ENCODE data around the gene GRIFIN. TPM values are rescaled to one million over a fixed set of nuclear protein-coding genes. Genes with fewer than 3 reads are reported as not detected.

Gene GRIFIN
- total RNA-seq, 4 donors from 2014 or later: not detected

DNA sequence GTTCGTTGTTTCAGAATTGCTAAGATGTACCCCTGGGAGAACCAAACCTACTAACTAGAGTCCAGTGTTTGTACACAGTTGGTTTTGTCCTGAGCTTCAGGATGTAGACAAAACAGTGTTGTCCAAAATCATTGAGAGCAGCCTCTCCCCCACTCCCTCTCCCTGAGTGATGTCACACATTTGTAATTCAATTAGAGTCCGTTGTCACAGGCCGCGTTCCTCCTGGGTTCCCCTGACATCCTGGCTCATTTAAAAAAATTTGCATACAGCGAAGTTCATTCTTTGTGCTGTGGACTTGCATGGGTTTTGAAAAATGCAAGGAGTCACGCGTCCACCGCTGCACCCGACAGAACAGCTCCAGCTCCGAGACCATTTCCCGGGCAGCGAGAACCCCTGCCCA lies 10.3 kb downstream of the GRIFIN start:
- intact Hi-C loops (cut with DNase I): no loop called here
- Histone ChIP-seq H3K27ac (no peak overlapping the region), H3K4me3 (no peak overlapping the region), H3K36me3 (no peaks in the 10 kb centered on the region), H3K9me3 (no peaks in the 10 kb centered on the region), H3K27me3 (peaks cover 0 to 25% (median 0%) of the 10 kb centered on the region in 4 donors), H3K4me1 (peaks cover 0 to 10% (median 2%) of the 10 kb centered on the region in 3 donors)
- no peak for TF ChIP-seq POLR2A (IDR thresholded peaks at IDR 0.05)
- TF ChIP-seq, protein P1, sequence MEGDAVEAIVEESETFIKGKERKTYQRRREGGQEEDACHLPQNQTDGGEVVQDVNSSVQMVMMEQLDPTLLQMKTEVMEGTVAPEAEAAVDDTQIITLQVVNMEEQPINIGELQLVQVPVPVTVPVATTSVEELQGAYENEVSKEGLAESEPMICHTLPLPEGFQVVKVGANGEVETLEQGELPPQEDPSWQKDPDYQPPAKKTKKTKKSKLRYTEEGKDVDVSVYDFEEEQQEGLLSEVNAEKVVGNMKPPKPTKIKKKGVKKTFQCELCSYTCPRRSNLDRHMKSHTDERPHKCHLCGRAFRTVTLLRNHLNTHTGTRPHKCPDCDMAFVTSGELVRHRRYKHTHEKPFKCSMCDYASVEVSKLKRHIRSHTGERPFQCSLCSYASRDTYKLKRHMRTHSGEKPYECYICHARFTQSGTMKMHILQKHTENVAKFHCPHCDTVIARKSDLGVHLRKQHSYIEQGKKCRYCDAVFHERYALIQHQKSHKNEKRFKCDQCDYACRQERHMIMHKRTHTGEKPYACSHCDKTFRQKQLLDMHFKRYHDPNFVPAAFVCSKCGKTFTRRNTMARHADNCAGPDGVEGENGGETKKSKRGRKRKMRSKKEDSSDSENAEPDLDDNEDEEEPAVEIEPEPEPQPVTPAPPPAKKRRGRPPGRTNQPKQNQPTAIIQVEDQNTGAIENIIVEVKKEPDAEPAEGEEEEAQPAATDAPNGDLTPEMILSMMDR (IDR thresholded peaks at IDR 0.05): no peak
- no peak for DNase-seq
- WGBS, 2 donors: 81 to 82% methylated on average over 9 to 12 of the region's 12 CpGs

DNA sequence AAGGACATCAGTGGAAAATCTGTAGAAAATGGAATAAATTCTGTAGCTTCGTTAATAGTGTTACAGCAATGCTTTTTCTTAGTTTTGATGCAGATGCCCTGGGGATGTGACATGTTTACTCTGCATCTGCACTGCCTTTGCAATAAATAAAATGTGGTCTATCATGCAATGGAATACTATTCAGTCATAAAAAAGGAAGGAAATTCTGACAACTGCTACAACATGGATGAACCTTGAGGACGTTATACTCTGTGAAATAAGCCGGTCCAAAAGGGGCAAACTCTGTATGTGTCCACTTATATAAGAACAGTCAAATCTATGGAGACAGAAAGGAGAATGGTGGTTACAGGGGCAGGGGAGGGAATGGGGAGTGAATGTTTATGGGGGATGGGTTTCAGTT lies 13.5 kb downstream of the GRIFIN start:
- intact Hi-C loops (cut with DNase I): no loop called here
- 77 to 91% methylated on average over 3 of the region's 3 CpGs for WGBS, 2 donors
- H3K36me3 ChIP-seq: no peaks in the 10 kb centered on the region
- no peaks in the 10 kb centered on the region for H3K9me3 ChIP-seq
- H3K4me3 ChIP-seq: no peak overlapping the region
- TF ChIP-seq, protein P1 (IDR thresholded peaks at IDR 0.05): no peak
- no peak for TF ChIP-seq POLR2A (IDR thresholded peaks at IDR 0.05)
- H3K27ac ChIP-seq: no peak overlapping the region
- peaks cover 0 to 6% (median 0%) of the 10 kb centered on the region in 3 donors for H3K4me1 ChIP-seq
- DNase-seq: no peak
- peaks cover 0 to 4% (median 0%) of the 10 kb centered on the region in 4 donors for H3K27me3 ChIP-seq

DNA sequence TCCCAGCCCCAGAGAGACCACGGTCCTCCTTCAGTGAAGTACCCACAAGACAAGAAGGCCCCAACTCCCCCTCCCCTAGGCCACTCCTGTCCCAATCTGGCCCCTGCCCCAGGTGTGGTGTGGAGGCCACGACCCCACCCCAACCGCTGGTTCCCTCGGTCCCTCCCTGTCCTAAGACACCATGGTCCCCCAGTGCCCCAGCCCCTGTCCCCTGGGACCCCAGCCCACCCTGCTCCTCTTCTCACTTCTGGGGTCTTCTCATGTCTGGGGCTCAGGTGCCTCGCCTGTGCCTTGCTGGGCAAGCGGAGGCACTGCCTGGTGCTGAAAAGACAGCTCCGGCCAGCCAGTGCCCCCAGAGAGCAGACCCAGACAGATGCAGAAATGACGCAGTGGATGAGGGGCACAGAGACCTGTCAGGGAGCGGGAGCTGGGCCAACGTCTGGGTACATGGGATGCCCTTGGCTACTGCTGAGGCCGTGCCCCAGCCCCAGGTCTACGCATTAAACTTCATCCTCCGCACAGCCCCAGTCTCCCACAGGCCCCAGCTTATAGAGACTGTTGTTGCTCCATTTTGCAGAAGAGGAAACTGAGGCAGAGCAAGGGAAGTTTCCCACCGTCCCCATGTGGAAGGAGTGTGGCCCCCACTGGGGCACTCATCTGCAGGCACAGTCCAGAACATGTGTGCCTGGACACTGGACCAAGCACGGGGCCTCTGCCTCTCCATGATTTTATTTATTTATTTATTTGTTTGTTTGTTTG lies 14.8 kb downstream of the GRIFIN start:
- DNase-seq: no peak
- H3K36me3 ChIP-seq: no peaks in the 10 kb centered on the region
- H3K4me1 ChIP-seq: peaks cover 0 to 6% (median 0%) of the 10 kb centered on the region in 3 donors
- no peak overlapping the region for H3K27ac ChIP-seq
- no peaks in the 10 kb centered on the region for H3K9me3 ChIP-seq
- TF ChIP-seq, protein P1 (IDR thresholded peaks at IDR 0.05): no peak
- WGBS, 2 donors: 78 to 83% methylated on average over 7 to 10 of the region's 15 CpGs
- intact Hi-C loops (cut with DNase I): no loop called here
- H3K27me3 ChIP-seq: peaks cover 0 to 4% (median 0%) of the 10 kb centered on the region in 4 donors
- no peak overlapping the region for H3K4me3 ChIP-seq

DNA sequence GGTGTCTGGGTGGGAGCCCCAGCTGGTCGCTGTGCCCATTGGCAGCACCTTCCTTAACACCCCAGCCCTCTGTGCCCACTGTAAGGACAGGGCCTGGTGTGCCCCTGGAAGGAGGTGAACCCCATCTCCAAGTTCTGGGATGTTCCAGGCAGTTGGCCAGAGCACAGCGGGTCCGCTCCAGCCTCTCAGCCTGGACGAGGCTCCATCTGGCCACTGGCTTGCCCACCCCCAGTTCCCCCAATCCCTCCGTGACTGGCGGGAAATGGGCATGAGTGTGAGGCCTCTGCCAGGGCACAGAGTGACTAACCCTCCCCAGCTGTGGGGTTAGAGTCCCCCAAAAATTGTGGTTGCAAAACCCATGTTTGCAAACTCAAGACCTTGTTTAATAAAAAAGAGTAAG lies 15.6 kb downstream of the GRIFIN start:
- intact Hi-C loops (cut with DNase I): no loop called here

GRCh38 chr7:2460188-2460587 lies 16.0 kb downstream of the GRIFIN start:
- Histone ChIP-seq H3K36me3 (no peaks in the 10 kb centered on the region), H3K9me3 (no peaks in the 10 kb centered on the region), H3K27me3 (peaks cover 0 to 4% (median 0%) of the 10 kb centered on the region in 4 donors), H3K4me1 (peaks cover 0 to 6% (median 0%) of the 10 kb centered on the region in 3 donors), H3K27ac (no peak overlapping the region), H3K4me3 (no peak overlapping the region)
- no peak for TF ChIP-seq POLR2A (IDR thresholded peaks at IDR 0.05)
- TF ChIP-seq, protein P1 (IDR thresholded peaks at IDR 0.05): no peak
- 83 to 90% methylated on average over 1 to 2 of the region's 23 CpGs for WGBS, 2 donors
- no peak for DNase-seq
- intact Hi-C loops (cut with DNase I): no loop called here

More for the DNA sequence above, 15.6 kb downstream of the GRIFIN start:
- Histone ChIP-seq H3K36me3 (no peaks in the 10 kb centered on the region), H3K9me3 (no peaks in the 10 kb centered on the region), H3K27me3 (peaks cover 0 to 4% (median 0%) of the 10 kb centered on the region in 4 donors), H3K4me1 (peaks cover 0 to 6% (median 0%) of the 10 kb centered on the region in 3 donors), H3K4me3 (no peak overlapping the region), H3K27ac (no peak overlapping the region)
- TF ChIP-seq, protein P1 (IDR thresholded peaks at IDR 0.05): no peak
- TF ChIP-seq POLR2A (IDR thresholded peaks at IDR 0.05): no peak
- 48% methylated on average over 4 of the region's 6 CpGs; no CpG with 5 or more reads in 1 of the 2 donors for whole genome bisulfite sequencing, 2 donors
- DNase-seq: no peak
